Stimulated activated CD4-positive, alpha-beta T cell treated with anti-CD3 and anti-CD28 coated beads, Interleukin-2, amount 100 ng/mL, for 4 hours (primary cell): Measurements from ENCODE around the gene PREX1.

Experiments
- DNase-seq: peaks from one replicate; pipeline ENCODE4 v3.0.0-alpha.2; 2020; ENCODE audit warnings: low read depth

PREX1 gene

DNA sequence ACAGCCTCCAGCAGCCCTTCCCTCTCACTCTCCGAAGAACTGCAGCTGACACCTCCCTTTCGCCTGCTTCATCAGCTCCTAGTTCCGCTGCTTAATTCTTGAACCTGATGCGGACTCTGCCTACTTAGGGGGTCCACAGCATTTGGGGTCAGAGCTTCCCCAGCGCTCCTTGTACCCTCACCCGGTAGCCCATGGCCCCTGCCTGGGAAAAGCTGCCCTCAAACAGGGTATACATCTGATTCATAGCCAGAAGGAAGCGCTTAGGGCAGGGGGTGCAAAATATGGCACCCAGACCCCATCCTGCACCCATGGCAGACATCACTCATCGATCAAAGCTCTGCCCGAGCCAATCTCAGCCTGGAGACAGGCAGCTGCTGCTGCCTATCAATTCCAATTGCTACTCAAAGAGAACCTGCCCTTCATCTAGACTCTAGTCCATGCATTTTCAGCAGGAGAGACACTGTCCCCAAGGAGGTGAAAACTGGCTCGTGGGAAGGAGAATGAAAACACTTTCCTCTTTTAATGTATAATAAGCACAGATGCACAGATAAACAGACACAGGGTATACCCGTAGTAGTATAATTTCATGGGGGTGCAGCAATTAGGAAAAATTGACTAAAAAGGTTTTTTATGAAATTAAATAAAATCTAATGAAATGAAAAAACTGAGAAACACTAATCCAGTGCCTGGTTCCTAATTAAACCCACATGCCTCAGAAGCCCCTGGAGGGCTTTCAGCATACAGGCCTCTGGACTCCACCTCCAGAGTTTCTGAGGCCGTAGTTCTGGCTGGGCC, 194.8 kb downstream of the PREX1 start:
- DNase-seq = no peak

DNA sequence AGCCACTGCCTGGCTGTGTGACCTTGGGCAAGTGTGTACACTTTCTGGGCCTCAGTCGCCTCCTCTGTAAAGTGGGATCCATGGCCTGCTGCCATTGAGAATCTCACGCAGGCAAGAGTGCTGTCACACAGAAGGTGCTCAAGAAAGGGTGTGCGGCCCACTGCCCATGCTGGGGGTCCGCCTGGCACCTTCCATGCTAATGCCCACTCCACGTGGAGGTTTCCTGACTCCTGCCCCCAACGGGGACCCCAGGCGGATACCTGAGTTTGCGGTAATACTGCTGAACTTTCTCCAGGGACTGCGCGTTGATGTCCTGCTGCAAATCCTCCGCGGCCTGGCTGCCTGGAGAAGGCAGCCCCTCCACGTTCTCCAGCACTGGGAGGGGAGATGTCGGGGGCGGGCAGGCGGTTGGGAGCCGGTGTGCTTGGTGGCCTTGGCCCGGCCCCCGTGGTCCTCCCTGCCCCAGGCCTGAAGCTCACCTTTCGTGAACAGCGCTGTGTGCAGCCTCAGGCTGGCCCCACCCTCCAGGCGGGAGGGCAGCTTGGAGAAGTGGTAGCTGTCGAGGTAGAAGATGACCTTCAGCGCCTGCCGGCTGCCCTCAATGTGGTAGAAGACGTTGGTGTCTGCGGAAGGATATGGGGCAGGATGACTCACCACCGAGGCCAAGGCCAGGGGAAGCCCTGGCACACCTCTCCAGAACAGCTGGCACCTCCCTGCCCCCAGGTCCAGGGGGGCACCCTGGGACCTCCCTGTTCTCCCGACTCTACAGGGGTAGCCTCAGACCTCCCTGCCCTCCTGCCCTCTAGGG, 195.6 kb downstream of the PREX1 start:
- DNase-seq = no peak

DNA sequence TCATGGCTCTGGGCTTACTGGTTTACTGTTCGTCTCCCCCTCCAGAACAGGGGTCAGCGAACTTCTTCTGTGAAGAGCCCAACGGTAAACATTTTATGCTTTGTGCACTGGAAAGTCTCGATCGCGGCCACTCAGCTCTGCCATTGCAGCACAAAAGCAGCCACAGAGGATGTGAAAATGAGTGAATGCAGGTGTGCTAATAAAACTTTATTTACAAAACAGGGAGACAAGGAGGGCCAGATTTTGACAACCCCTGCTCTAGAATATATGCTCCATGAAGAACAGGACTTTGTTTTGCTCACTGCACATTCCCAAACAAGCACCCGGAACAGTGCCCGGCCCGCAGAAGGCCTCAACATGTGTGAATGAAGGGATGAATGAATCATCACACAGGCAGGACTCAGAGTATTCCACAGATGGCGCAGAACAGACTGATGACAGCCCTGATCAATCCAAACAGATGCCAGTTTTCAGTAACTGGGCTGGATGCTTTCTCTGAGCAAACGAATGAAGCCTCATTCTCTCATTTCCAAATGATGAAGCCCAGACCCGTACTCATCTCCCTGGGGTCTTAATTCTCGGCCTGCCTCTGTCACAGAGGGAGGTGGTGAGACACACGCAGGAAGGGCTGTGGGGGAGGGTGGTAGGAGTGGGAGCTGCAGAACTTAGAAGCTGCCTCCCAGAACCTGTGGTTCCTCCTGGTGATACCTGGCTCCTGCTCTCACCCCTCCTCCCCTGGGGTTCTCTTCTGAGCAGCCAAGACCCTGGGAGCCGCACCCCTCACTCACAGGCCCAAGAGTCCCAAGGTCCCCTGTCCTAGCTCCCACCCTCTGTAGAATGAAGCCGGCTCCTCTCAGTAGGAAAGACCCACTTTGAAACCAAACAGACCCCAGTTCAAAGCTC, 196.4 kb downstream of the PREX1 start:
- DNase-seq = no peak

DNA sequence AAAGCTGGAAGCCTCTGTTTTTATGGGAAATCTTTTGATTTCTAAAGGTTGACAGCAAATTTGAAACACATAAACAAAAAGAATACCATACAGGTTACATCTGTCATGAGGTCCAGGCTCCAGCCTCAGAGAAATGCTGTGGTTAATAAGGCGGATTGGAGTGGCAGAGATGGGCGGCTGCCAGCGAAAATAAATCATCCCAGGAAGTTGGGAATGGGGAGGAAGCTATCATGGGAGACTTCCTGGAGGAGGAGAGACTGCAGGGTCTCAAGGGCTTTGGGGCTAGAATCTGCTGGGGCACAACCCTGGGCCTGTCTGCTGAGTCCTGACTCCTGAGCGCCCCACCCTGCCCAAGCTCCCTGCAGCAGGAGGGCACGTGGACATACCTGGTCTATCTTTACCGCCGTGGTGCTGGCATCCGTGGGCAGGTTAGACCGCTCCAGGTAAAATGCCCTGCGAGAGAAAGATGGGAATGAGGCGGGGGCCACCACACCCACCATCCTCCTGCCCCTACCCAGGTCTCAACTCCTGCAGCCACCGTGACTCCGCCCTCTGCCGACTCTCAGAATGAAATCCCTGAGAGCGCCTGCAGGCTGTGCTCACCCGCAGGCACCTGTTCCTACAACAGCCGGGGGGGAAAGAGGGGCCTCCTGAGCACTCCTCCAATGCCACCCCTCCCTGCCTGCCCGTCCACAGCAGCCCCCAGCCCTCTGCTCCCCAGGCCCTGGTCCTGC, 197.3 kb downstream of the PREX1 start:
- no peak for DNase-seq

DNA sequence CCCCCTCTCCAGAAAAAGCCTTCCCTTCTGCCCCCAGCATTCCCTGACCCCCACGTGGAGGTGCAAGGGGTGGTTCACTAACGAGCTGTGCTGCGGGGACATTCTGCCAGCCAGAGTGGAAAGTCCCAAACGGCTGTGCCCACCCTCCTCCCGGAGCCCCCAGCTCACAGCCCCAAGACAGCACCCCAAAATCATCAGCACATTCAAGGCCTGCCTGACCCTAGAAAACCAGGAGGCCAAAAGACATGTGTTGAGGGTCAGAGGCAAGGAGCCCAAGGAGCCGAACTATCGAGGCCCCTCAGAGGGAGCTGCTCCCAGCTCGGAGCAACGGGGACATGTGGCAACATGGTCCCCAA, 197.9 kb downstream of the PREX1 start:
- DNase-seq = no peak

DNA sequence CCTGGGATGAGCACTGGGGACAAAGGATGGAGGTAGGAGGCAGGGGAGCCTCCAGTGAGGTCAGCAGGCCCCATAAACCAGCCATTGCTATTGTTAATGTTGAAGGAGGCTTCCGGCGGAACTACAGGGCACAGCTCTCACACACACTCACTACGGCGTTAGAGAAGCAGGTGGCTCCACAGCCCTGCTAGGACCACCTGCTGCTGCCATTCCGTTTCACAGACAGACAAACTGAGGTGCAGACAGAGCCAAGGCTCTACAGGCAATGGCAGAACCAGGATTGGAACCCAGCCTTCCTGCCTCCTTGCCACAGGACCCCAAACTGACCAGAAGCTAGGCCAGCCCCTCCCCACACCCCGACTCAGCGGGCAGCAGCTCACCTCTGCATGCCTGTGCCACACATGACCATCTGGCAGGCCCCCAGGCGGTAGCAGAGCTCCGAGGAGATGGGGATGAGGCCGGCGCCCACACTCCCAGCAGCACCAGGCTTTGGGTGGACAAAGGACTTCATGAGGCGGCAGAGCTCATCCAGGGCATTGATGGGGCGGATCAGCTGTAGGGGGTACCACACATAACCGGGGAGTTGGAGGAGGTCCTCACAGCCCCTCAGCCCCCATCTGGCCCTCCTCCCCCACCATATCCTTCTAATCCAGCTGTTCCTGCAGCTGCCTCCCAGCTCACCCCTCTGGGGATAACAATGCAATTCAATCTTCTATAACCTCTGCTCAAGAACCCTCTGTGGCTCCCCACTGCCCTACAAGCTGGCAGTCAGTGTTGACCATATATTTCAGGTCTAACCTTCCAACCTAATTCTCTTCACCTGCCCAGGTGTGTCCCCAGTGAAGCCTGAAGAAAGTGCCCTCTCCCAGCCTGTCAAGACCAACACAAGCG, 198.5 kb downstream of the PREX1 start:
- DNase-seq = no peak

DNA sequence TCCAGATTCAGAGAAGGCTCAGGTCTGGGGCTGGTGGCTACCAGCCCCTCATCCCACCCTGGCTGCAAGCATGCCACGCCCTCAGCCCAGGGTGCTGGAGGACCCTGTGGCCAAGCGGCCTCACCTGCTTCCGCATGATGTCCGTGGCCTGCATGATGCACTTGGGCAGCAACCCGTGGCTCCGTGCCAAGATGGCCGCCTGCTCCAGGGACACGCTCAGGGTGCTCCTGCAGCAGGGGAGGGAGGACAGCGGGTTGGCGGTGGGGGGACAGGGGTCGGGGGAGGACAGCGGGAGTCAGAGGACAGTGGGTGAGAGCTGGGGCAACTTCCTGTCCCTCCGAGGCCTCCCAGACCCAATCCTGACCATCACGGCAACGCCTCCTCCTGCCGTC, 200.1 kb downstream of the PREX1 start:
- no peak for DNase-seq

DNA sequence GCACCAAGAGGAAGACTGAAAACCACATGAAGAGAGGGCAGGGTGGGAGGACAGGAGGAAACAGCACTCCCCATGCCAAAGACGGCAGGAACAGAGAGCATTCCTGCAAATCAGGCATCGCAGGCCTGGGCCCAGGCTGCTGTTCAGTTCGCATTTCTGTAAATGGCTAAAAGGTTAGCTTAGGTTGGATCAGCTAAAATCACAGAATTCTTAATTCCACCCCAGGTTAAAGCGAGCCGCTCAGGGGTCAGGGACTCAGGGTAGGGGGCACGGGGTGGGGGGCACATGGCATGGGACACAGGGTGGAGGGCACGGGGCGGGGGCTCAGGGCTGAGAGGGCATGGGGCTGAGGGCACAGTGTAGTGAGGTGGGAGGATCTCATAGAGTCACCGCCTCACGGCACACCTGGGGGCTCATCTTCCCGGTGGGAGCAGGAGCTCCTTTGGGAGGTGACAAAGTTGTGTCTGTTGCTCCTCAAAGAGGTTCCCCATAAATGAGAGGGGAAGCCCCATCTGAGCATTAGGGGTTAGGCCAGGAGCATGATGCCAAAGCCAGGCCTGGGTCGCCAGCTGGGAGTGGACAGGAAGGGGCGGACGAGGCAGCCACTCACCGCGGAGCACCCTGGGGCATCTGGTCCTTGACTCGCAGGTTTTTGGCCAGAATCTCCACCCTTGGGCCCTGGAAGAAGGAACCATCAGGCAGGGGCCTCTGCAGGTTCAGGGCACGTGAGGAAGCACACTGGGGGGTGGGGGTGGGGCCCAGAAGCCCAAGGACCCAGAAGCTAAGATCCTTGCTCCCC, 200.7 kb downstream of the PREX1 start:
- DNase-seq = no peak

DNA sequence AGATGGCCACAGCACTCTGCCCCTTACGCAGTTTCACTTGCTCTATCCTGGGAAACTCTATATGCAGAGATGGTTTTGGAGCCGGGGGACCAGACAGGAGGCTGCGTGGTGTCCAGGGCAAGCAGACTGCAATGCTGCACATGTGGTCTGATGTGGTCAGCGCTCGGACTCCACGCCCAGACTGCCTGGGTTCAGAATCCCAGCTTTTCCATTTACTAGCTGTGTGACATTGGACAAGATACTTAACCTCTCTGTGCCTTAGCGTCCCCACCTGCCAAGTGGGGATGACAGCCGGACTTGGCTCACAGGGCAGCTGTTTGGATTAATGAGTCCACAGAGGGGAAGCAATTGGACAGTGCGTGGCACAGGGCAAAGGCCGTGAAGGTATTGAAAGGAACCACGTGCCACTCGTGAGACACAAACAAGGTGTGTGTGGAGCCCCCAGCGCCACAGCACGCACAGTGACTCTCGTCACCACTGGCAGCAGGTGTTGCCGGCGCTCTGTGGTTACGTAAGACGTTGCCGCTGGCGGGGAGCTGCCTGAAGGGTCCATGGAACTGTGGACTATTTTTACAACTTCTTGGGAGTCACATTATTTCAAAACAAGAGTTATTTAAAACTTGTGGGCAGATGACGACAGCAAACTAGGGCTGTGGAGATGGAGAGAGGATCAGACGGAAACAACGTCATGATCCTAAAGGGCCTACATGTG, 201.4 kb downstream of the PREX1 start:
- no peak for DNase-seq

DNA sequence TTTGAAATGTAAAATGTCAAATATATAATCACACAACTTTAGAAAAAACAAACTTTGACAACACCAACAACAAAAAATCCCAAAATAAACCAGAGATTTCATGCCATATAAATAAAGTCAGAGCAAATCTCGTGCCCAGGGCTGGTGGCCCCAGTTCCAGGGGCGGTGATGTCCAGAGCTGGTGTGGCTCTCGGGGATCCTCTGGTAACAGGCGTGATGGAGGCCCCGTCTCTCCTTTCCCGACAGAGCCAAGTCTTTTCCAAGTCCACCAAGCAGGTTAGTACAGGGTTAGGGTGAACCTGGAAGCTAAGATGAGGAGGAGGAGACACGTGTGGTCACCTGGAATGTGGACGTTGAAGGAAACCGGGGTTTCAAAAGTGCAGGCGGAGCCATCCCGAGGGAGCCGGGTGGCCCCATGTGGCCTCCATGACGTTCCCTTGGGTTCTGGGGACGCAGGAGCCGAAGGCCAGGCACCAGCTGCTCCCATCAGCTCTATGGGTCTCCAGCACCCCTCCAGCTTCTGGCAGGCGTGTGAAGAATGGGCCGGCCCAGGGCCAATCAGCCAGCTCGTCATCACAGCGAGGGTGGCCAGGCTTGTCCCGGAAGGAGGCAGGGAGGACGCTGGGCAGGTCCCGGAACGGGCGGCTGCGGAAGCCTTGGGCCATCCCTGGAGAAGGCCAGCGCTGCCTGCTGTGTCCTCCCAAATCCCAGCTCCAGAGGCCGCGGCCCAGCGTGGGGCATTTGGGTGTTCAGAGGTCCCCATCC, 202.5 kb downstream of the PREX1 start:
- DNase-seq = no peak

DNA sequence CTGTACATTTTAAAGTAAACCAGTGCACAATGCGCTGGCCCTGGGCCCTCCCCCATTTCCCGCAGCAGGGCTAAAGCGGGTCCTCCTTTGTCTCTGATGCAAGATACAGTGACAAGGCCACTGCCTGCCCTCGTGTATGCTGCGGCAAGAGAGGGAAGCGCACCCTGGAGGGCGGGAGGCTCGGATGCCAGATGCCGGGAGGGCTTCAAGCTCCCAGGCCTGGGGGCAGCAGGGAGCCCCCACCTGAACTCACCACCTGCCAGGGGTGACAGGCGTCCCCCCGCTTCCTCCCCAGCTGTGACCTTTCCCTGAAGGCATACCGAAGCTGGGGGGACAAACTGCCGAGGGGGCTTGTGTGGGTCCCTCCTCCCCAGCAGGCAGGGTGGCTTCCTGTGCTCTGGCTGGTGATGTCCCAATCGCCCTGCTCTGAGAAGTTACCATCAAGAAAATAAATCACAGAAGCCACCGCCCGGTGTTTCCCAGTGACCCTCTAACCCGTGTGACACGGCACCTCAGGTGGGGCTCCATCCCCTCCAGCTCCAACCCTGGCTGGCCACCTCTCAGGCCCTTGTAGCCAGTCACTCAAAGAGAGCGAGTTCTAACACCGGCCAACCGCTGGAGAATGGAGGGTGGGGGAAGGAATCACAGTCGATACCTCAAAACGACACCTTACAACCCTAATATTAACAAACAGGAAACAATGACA, 203.3 kb downstream of the PREX1 start:
- DNase-seq = no peak

DNA sequence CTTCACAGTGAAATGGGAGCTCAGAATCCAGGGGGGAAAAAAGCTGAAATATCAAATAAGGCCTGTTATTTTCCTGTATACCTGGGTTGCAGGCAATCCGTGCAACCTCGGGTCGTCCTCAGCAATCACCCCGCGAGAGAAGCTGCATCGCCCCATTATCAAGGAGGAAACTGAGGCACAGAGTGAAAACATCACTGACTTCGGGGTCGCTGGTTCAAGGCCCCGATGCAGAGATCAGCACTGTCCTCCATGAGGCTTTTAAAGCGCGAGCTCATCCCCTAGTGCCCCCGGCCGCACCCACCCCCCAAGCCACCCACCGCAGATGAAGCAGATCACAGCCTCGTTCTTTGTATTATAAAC, 203.9 kb downstream of the PREX1 start:
- DNase-seq = no peak

DNA sequence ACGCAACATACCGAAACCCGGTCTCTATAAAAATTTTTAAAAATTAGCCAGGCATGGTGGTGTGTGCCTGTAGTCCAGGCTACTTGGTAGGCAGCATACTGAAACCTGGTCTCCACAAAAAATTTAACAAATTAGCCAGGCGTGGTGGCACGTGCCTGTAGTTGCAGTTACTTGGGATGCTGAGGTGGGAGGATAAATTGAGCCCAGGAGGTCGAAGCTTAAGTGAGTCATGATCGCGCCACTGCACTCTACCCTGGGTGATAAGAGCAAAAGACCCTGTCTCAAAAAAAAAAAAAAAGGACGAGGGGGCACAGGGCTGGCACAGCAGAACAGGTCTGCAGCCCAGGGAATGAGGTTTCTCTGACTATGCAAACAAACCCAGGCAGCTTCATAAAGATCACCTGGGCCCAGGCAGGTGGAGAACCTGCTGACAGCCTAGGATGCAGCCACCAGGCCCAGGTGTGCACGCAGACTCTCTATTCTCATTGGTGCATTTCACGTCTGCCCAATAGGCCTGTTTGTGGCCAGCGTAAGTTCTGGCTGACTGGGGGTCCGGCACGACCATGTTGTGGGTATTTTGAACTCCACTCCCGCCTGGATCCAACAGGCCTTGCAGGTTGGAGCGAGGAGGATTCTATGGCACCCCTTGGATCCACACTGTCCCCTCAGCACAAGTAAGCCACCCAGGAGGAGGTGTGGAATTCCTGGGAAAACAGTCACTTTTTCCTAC, 204.5 kb downstream of the PREX1 start:
- no peak for DNase-seq

DNA sequence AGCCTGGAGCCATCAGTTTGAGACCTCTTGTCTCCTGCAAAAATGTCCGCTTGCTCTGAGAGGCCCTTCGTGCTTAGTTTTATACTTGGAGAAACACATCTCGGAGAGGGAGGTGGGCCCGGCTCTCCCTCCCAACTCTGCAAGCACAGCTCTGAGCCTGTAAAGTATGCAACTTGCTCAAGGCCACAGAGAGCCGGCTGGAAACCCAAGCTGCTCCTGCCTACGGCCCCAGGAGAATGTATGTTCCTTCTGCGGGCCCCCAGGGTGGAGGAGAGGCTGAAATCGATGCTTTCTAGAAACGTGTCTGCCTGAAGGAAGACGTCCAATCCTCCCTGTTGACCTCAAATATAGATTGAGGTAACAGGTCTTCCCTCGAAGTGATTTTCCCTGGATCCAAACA, 205.4 kb downstream of the PREX1 start:
- DNase-seq = no peak

DNA sequence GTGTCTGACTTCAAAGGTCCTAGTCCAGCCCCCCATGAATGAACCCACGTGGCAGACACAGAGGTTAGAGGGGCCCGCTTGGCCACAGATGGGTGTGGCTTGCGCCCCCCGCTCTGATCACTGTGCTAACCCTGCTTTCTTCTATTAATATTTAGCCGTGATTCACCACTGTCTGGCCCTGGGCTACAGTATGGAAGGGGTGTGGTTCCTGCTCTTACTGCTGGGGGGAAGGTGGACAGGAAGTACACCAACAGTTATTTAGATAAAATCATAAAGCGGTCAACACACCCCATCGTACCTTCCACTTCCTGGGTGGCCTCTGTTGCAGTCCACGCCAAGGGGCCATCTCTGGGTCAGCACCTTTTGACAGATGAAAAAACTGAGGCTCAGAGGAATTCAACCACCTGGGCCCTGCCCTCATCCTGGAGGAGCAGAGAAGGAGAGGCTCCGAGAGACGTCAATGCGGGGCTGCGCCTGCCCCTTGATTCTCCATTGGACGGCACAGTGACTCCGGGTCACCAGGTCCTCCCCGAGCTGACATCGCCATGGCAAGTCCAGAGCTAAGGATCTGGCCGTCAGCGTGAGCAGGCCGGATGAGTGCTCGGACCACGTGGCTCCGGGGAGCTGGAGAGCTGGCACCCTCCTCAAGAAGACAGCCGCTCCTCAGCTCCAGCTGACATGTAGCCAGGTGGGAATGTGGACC, 206.3 kb downstream of the PREX1 start:
- no peak for DNase-seq

DNA sequence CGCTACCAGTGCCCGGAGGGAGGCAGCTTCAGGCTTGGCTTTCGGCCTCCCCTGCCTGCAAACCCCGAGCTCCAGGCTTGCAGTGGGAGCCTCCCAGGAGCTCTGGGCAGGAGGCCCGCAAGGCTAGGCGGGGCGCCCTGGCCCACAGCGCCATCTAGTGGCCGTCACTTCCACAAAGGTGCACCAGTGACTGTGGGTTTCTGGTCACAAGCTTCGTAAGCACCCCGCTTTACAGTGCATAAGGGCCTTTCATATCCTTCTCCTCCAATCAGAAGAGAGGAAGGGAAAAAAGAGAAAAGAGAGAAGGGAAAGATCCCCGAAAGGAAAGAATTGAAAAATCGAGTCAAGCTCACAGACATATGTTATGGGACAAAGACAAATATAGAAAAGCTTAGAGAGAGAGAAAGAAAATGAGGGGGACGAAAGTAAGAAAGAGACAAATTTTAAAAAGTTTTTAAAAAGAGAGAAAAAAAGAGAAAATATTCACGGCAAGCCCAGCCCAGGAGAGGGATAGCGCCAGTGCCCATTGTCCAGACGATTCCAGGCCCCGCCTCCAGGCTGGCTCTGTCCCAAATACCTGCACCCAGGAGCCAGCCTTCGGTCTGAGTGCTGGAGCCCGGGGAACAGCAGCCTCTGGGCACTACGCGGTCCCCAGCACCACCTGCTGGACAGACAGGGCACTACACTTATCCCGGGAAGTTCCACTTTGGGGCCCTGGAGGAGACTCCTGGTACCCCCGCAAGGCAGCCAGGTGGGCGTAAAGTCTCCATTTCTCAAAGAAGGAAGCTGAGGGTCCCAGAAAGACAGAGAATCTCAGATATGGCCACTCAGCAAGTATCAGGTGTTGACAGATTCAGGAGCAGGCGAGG, 207.1 kb downstream of the PREX1 start:
- DNase-seq = peak; percentile 45
